ENCODE results near the gene FAM171A1. TPM values are rescaled to one million over a fixed set of nuclear protein-coding genes. Genes with fewer than 3 reads are reported as not detected.

The FAM171A1 gene
- total and polyA plus RNA-seq, 2 of the 13 experiments (the other 11 are each of a cell fraction or from before 2014, with no cell fraction given), result 21.5 to 34.7 TPM

DNA sequence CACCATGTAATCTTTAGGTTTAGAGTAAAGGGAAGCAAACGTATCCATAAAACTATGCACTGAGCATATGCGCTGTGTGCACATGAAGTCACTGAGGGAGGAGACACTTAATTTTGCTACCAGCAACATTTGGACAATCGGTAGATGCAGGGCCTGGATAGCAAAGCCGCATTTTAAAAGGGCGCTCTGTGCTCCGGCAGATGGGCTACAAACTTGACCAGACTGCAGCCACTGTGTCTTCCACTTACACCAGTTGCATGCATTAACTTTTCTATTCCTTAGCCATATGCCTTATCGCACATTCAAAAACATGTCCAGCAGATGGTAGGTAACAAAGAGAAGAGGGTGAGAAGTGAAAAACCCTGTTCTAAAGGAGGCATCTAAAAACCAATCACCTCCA, 18.3 kb downstream of the FAM171A1 start:
- H3K9ac ChIP-seq (ENCODE audit: insufficient read depth, low read depth, low read length), result no peak overlapping the region
- H3K27ac ChIP-seq (ENCODE audit: extremely low read length, insufficient read depth, low read length), result peak overlapping the region; percentile 54
- 93% methylated on average over 7 of the region's 7 CpGs for WGBS (ENCODE audit: low lambda C conversion rate)
- TF ChIP-seq, protein P1, sequence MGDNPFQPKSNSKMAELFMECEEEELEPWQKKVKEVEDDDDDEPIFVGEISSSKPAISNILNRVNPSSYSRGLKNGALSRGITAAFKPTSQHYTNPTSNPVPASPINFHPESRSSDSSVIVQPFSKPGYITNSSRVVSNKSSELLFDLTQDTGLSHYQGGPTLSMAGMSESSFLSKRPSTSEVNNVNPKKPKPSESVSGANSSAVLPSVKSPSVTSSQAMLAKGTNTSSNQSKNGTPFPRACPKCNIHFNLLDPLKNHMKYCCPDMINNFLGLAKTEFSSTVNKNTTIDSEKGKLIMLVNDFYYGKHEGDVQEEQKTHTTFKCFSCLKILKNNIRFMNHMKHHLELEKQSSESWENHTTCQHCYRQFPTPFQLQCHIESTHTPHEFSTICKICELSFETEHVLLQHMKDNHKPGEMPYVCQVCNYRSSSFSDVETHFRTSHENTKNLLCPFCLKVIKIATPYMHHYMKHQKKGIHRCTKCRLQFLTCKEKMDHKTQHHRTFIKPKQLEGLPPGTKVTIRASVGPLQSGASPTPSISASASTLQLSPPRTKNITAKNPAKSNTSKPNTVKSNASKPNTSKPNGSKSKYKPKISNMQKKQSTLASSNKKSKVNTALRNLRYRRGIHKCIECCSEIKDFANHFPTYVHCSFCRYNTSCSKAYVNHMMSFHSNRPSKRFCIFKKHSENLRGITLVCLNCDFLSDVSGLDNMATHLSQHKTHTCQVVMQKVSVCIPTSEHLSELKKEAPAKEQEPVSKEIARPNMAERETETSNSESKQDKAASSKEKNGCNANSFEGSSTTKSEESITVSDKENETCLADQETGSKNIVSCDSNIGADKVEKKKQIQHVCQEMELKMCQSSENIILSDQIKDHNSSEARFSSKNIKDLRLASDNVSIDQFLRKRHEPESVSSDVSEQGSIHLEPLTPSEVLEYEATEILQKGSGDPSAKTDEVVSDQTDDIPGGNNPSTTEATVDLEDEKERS (CRISPR knock-in tag; IDR thresholded peaks at IDR 0.05), result no peak
- no peak for TF ChIP-seq ZSCAN12 (CRISPR knock-in tag; IDR thresholded peaks at IDR 0.05)
- peak; percentile 71 for TF ChIP-seq ZBTB38 (CRISPR knock-in tag; IDR thresholded peaks at IDR 0.05)
- no peak for TF ChIP-seq PHF21A (CRISPR knock-in tag; IDR thresholded peaks at IDR 0.05)
- TF ChIP-seq, protein P2, sequence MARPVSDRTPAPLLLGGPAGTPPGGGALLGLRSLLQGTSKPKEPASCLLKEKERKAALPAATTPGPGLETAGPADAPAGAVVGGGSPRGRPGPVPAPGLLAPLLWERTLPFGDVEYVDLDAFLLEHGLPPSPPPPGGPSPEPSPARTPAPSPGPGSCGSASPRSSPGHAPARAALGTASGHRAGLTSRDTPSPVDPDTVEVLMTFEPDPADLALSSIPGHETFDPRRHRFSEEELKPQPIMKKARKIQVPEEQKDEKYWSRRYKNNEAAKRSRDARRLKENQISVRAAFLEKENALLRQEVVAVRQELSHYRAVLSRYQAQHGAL (CRISPR knock-in tag; IDR thresholded peaks at IDR 0.05; ENCODE audit: not compliant biosample characterization), result no peak
- no peaks in the 10 kb centered on the region for H3K27me3 ChIP-seq (ENCODE audit: control insufficient read depth in 1 of 2, insufficient read depth in 2 of 2, low read length in 2 of 2)
- CTCF ChIA-PET (ENCODE audit: low intra/inter-chr PET ratio, low total read pairs), result no interaction called here
- no peak overlapping the region for H3K4me2 ChIP-seq (ENCODE audit: low read depth, low read length)
- no peak overlapping the region for H2AFZ ChIP-seq (ENCODE audit: low read length)
- no peak for FAIRE-seq
- ATAC-seq, result no peak
- H3K9me3 ChIP-seq (ENCODE audit: low read length), result no peaks in the 10 kb centered on the region
- BruUV-seq (replicated peaks), result no TSS peak
- POLR2A ChIA-PET, result no interaction called here
- intact Hi-C loops (cut with micrococcal nuclease; ENCODE audit: unreplicated experiment) (no loop called here), in situ Hi-C loops (cut with HindIII; ENCODE audit: extremely low pct_ligation_motif_present, low pct_unique_long_range_greater_than_20kb) (no loop called here)
- no peak overlapping the region for H3K4me3 ChIP-seq (replicated peaks in 1 of 3; ENCODE audit: insufficient read depth in 1 of 3, low read depth in 2 of 3, low read length in 3 of 3)
- H3K36me3 ChIP-seq (replicated peaks in 1 of 2; ENCODE audit: control insufficient read depth in 1 of 2, insufficient read depth in 2 of 2, low read length in 2 of 2), result no peaks in the 10 kb centered on the region
- DNase-seq (ENCODE audit: low spot score), result no peak
- peaks cover 64% of the 10 kb centered on the region for H3K4me1 ChIP-seq (ENCODE audit: insufficient read depth, low read length)
- no peaks in the 10 kb centered on the region for H4K20me1 ChIP-seq (ENCODE audit: insufficient read depth, low read length)
- H3K79me2 ChIP-seq (ENCODE audit: insufficient read depth, low read length), result peaks cover 86% of the 10 kb centered on the region
